ENCODE data around the gene ALOX5. TPM values are rescaled to one million over a fixed set of nuclear protein-coding genes. Genes with fewer than 3 reads are reported as not detected.
"Not testable (repeated sequence)": the region's sequence is repeated elsewhere in the genome, so short reads cannot be mapped to it uniquely, and the experiment has no call there.

The ALOX5 gene
- total and polyA plus RNA-seq, 4 donors, result 2.9 to 16.9 (median 8.4) TPM

- TF ChIP-seq EGR1 (IDR thresholded peaks at IDR 0.05; ENCODE audit: low read depth in 2 of 2) (no peak), HNF4G (IDR thresholded peaks at IDR 0.05) (no peak), ATF3 (IDR thresholded peaks at IDR 0.05) (no peak), NR2F2 (IDR thresholded peaks at IDR 0.05) (no peak), MAX (IDR thresholded peaks at IDR 0.05) (no peak), YY1 (IDR thresholded peaks at IDR 0.05) (no peak)
Measured at GRCh38 chr10:45387096-45387893, 13.3 kb downstream of the ALOX5 start (continued).

GRCh38 chr10:45389671-45390070, 15.7 kb downstream of the ALOX5 start:
- not testable (repeated sequence) for H3K4me3 ChIP-seq (ENCODE audit: low read depth in 1 of 3, low read length in 3 of 3); H3K9me3 ChIP-seq (ENCODE audit: control insufficient read depth in 4 of 4, low read length in 3 of 4); H3K36me3 ChIP-seq (ENCODE audit: control insufficient read depth in 4 of 4, insufficient read depth in 3 of 4, low read depth in 1 of 4, low read length in 3 of 4); H3K27ac ChIP-seq (ENCODE audit: low read depth in 1 of 2, low read length in 2 of 2); H3K27me3 ChIP-seq (ENCODE audit: control insufficient read depth in 4 of 4, insufficient read depth in 4 of 4, low read length in 3 of 4); H3K4me1 ChIP-seq (ENCODE audit: control insufficient read depth in 4 of 4, insufficient read depth in 4 of 4, low read length in 3 of 4); DNase-seq (ENCODE audit: low spot score); H3K9ac ChIP-seq (ENCODE audit: low read depth in 1 of 2, low read length in 2 of 2)
- WGBS, result 88% methylated on average over 2 of the region's 2 CpGs

- H3K36me3 ChIP-seq (ENCODE audit: control insufficient read depth in 4 of 4, insufficient read depth in 3 of 4, low read depth in 1 of 4, low read length in 3 of 4), result not testable (repeated sequence)
Measured at GRCh38 chr10:45391636-45392035, 17.6 kb downstream of the ALOX5 start.

GRCh38 chr10:45395554-45395953, 21.5 kb downstream of the ALOX5 start:
- H3K9ac ChIP-seq (ENCODE audit: low read depth in 1 of 2, low read length in 2 of 2), result no peak overlapping the region
- no peaks in the 10 kb centered on the region for H3K27me3 ChIP-seq (ENCODE audit: control insufficient read depth in 4 of 4, insufficient read depth in 4 of 4, low read length in 3 of 4)
- 95% methylated on average over 7 of the region's 7 CpGs for WGBS
- no peak for TF ChIP-seq YY1 (IDR thresholded peaks at IDR 0.05)
- TF ChIP-seq HNF4A (conservative IDR thresholded peaks at IDR 0.05), result no peak
- no peak for TF ChIP-seq CTCF (IDR thresholded peaks at IDR 0.05; ENCODE audit: low read depth, low read length, missing input control)
- TF ChIP-seq NR2F2 (IDR thresholded peaks at IDR 0.05), result no peak
- TF ChIP-seq MAX (IDR thresholded peaks at IDR 0.05), result no peak
- TF ChIP-seq REST (IDR thresholded peaks at IDR 0.05), result no peak
- no peak for TF ChIP-seq SP1 (IDR thresholded peaks at IDR 0.05)
- no peak for TF ChIP-seq EGR1 (IDR thresholded peaks at IDR 0.05; ENCODE audit: low read depth in 2 of 2)
- TF ChIP-seq FOXA1 (IDR thresholded peaks at IDR 0.05), result no peak
- TF ChIP-seq RXRA (IDR thresholded peaks at IDR 0.05), result no peak
- no peak for TF ChIP-seq TAF1 (conservative IDR thresholded peaks at IDR 0.05)
- TF ChIP-seq FOXA2 (IDR thresholded peaks at IDR 0.05), result no peak
- no peak for TF ChIP-seq HNF4G (IDR thresholded peaks at IDR 0.05)
- no peak for TF ChIP-seq ZBTB33 (IDR thresholded peaks at IDR 0.05)
- H3K27ac ChIP-seq (ENCODE audit: low read depth in 1 of 2, low read length in 2 of 2), result no peak overlapping the region
- DNase-seq (ENCODE audit: low spot score), result no peak
- H3K36me3 ChIP-seq (ENCODE audit: control insufficient read depth in 4 of 4, insufficient read depth in 3 of 4, low read depth in 1 of 4, low read length in 3 of 4), result peaks cover 0 to 2% (median 0%) of the 10 kb centered on the region in 4 donors
- no peaks in the 10 kb centered on the region for H3K4me1 ChIP-seq (ENCODE audit: control insufficient read depth in 4 of 4, insufficient read depth in 4 of 4, low read length in 3 of 4)
- peaks cover 0 to 6% (median 1%) of the 10 kb centered on the region in 4 donors for H3K9me3 ChIP-seq (ENCODE audit: control insufficient read depth in 4 of 4, low read length in 3 of 4)
- H3K4me3 ChIP-seq (ENCODE audit: low read depth in 1 of 3, low read length in 3 of 3), result no peak overlapping the region

More at GRCh38 chr10:45391636-45392035, 17.6 kb downstream of the ALOX5 start:
- H3K9ac ChIP-seq (ENCODE audit: low read depth in 1 of 2, low read length in 2 of 2); H3K27me3 ChIP-seq (ENCODE audit: control insufficient read depth in 4 of 4, insufficient read depth in 4 of 4, low read length in 3 of 4); H3K4me3 ChIP-seq (ENCODE audit: low read depth in 1 of 3, low read length in 3 of 3); H3K4me1 ChIP-seq (ENCODE audit: control insufficient read depth in 4 of 4, insufficient read depth in 4 of 4, low read length in 3 of 4); DNase-seq (ENCODE audit: low spot score); H3K9me3 ChIP-seq (ENCODE audit: control insufficient read depth in 4 of 4, low read length in 3 of 4); H3K27ac ChIP-seq (ENCODE audit: low read depth in 1 of 2, low read length in 2 of 2): not testable (repeated sequence)
- 91% methylated on average over 28 of the region's 28 CpGs for WGBS
